Lung microvascular endothelial cell (primary cell): ENCODE data around the gene STX18. TPM values are rescaled to one million over a fixed set of nuclear protein-coding genes. Genes with fewer than 3 reads are reported as not detected.
"Not testable (repeated sequence)": the region's sequence is repeated elsewhere in the genome, so short reads cannot be mapped to it uniquely, and the experiment has no call there.

Experiments used
- DNase-seq, 2 donors: peaks; one replicate each; pipeline versions ENCODE4 v3.0.0 to v3.0.0-alpha.2; 2010; ENCODE audit warnings: low read depth in 2 of 2
- total RNA-seq: library from RNA; depleted of rRNA; stranded (reverse); fragments of >200 nt; gene quantifications from 2 replicates; pipeline ENCODE4 v1.2.1, GENCODE V29; 2014

STX18 gene
- total RNA-seq, 1 donor from 2014 or later: 14.1 TPM

DNA sequence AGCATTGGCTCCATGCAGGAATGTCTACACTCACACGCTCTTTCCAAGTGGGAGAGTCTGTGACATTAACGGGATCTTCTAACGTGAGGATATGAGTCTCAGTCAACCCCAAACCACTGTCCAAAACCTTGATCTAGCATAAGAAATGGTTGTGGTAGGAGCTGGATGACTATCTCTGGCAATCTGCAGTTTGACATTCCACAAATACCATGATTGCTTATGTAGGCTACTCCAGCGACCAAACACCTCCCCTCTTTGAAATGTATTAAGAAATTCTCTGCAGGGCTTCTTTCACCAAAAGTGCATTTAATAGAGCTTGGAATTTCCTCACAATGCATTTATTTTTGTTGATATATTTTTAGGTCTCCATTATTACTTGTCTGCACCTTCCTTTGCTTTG, 14.1 kb upstream of the STX18 start:
- no peak for DNase-seq

DNA sequence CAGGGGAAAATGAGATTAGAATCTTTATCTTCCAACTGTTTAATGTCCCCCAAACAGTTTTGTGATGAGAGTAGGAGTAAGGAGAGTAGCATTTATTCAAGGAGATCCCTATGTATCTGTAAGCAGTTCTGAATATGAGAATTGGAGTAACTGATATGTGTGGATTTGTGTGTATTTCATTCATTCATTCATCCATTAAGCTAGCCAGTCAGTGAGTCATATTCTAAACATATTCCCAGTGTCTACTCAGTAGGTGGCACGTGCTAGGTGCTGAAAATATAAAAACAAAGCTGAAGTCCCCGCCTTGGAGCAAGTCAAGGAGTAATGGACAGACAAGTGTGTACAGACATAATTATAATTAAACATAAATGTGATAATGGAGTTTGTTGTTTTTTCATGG, 12.4 kb upstream of the STX18 start:
- DNase-seq: no peak

DNA sequence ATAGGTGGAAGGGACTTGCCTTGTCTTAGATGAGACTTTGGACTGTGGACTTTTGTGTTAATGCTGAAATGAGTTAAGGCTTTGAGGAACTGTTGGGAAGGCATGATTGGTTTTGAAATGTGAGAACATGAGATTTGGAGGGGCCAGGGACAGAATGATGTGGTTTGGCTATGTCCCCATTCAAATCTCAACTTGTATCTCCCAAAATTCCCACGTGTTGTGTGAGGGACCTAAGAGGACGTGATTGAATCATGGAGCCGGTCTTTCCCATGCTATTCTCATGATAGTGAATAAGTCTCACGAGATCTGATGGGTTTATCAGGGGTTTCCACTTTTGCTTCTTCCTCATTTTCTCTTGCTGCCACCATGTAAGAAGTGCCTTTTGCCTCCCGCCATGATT, 10.2 kb upstream of the STX18 start:
- not testable (repeated sequence) for DNase-seq

DNA sequence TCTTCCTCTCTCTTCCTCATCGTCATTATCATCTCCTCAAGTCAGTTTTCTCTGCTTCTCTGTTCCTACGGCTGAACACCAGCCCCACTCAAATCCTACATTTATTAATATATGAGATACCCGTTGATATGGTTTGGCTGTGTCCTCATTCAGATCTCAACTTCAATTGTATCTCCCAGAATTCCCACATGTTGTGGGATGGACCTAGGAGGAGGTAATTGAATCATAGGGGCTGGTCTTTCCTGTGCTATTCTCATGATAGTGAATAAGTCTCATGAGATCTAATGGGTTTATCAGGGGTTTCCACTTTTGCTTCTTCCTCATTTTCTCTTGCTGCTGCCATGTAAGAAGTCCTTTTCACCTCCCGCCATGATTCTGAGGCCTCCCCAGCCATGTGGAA, 8.3 kb upstream of the STX18 start:
- not testable (repeated sequence) for DNase-seq

DNA sequence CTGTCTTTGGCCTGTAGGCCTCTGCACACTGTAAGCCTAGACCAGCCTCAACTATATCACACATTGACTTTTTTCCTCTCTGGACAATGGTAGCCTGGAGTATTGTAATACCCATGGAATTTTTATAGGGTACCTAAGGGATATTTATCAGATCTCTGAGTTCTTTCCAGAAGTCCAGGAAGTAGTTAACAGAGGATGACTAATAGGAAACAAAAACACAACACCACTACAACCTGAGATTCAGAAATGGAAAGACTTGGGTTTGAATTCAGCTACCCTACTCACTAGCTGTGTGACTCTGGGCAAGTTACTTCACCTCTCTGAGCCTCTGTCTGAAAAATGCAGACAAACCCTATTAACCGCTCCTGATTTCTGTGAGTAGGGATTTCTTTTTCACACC, 7.7 kb upstream of the STX18 start:
- DNase-seq: peak; percentile 5 to 13

DNA sequence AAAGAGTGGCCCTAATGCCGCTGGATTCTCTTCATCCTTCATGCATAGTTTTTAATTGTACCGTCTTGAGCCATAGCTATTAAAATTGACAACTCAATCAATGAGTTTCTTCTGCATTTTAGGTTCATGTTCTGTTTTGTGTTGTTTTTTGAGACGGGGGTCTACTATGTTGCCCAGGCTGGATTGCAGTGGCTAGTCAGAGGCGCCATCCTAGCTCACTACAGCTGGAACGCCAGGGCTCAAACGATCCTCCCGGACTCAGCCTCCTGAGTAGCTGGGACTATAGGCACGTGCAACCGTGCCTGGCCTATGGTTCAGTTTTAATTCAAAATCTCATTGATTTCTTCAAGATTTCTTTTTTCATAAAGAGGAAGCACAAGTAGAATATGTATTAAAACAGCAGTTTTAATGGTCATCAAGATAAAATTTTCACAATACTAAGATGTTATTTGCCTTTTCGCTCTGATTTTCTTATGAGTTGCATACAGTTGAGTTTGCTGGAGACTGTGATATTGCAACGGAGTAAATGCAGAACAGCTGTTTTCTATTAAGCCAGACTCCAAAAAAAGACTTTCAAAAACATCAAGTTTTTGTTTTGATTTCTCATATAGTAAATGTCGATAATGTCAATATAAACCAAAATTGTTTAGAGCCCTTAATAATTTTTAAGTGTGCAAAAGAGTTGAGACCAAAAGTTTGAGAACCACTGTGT, 1.1 kb upstream of the STX18 start:
- no peak for DNase-seq

DNA sequence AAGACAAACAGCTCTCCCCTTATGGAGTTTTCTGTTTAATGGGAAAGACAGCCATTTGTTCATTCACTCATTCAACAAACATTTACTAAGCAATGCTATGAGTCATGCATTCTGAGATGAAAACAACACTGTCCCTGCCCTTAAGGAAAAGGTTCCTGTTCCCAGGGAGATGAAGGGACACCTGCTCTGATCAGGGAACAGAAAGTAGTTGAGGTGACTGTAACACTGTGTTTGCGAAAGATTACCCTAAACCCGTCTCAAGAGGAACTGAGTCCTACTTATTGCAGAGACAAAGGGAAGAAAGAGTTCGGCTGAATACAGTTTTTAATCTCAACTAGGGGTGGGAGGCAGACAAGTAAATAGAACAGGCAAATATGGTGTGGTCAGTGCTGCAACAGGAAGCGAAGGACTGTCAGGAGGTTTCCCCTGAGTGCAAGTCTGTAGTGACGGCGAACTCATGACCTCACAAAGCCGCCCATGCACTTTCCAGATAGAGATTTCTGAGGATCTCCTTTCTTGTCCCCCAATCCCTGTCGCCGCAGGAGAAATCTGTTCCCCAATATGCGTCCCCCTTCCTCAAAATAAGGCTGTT, 712 bp downstream of the STX18 start:
- DNase-seq: peak; percentile 65 to 72

DNA sequence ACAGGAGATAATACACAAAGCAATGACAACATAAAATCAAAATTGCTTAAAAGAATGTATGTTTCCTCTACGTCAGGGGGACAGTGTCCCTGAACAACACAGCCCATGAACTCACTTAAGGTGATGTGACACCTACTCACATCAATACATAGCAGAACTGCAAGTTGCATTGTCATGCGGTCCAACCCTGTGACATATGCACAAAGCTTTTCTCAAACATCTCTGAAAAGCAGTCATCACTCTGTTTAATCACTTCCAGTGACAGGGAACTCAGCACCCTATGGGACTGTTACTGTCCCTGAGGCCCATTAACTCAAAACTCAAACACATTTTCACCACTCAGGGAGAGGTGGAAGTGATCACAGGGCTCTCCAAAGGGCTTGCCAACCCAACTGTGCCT, 2.4 kb downstream of the STX18 start:
- no peak for DNase-seq

DNA sequence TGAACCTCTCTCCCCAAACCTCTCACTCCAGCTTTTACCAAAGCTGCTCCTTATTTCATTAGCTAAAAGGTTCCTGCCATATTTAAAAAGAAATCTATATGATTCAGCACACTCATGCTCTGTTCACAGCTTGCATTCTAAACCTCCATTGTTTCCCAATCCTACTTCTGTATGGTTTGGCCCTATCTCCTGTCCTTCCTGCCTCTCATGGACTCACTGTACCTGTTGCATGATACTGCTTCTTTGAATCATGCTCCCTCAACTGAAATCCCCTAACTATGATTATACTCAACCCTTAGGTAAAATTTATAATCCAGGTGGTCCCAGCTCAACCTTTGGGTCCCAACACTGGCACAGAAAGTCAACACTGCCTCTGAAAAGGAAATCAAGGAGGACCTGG, 6.3 kb downstream of the STX18 start:
- DNase-seq: no peak

DNA sequence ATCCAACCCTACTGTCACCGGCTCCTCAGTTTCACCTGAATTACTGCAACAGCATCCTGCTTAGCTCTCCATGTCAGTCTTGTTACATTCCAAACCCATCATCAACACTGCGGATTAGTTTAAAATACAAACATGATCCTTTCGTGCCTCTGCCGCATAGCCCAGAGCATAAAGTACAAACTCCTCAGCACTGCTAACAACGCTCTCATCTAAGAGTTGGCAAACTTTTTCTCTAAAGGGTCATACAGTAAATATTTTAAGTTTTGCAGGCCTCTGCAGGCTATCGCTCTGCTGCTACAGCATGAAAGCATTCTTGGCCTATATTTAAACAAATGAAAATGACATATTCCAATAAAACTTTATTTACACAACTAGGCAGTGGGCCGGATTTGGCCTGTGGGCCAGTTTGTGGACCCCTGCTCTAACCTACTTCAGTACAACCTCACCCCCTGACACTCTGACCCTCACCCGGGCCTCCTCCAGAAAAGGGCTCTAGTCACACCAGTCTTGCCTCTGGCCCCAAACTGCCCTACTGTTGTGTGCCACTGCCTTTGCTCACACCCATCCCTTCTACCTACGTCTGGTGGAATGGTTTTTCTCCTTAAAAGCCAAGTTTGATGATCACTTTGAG, 7.2 kb downstream of the STX18 start:
- no peak for DNase-seq

DNA sequence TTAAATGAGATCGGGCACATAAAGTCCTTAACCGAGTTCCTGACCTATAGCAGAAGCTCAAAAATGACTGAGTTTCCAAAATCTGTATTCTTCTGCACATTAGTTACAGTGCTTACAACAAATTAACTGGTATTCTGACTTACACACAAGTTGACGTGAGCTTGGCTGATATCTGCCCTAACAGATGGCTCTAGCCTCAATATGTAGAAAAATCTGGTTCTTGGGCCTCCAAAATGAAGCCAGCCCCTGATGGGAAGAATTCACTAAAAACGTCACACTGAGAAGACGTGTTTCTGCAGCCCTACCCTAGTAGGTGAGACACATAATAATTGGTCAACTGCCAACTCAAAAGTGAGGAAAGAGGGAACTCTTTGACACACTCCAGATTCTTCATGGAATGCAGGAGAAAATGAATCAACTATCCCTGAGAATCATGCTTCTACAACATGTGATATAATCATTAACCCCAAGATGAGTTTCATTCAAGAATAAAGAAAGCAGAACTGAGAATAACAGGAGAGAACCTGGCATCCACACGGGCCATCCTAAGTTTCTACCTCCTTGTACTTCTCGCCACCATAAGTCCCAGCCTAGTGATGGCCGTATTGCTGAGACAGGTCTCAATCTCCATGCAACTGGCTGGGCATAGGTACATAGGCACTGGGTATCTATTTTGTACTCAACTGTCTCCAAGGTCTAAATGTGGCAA, 8.2 kb downstream of the STX18 start:
- no peak for DNase-seq

DNA sequence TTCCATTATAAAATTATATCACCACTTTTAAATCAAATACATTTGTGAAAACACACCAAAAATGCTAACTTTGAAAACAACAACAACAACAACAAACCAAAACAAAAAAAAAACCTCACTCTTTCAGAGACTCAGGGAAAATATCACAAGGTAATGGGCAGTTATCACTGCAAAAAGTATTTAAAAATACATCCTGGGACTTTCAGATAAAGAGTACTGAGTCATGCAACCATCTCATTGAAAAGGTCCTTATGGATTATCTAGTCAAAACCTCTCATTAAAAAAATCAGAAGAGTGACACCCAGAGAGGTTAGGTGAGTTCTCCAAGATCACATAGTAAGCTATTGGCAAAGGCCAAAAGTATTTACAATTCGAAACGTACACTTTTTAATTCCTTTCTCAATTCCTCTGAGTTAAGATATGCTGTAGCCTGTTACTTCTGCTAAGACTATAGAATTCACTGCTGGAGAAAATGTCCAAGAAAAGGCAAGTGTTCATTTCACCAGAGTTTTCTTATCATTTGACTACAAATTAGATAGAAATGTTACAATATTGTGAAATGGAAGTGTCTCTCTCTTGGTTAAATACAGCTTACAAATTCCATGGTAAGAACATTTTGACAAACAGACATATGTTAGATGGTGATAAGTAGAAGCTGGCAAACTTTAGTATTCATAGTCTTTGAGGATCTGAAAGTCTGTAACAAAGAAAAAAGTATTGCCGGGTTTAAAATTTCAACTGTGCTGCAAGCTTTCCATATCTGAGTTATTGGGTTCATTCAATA, 9.3 kb downstream of the STX18 start:
- DNase-seq: no peak

DNA sequence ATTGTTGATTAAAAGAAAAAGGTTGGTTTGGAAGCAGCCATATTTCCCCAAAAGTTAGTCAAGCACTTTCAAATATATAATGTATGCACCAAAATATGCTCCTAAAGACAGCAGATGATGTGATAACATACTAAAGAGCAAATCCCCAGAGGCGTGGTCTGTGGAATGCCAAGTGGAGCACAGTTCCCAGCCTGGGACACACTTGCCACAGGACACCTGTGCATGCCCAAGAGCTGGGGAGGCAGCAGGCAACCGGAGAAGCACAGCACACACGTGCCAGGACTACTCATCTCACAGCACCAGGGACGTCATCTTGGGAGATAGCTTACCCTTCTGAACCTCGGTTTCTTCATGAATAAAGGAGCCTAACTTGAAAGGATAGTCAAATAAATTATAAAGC, 12.5 kb downstream of the STX18 start:
- no peak for DNase-seq

DNA sequence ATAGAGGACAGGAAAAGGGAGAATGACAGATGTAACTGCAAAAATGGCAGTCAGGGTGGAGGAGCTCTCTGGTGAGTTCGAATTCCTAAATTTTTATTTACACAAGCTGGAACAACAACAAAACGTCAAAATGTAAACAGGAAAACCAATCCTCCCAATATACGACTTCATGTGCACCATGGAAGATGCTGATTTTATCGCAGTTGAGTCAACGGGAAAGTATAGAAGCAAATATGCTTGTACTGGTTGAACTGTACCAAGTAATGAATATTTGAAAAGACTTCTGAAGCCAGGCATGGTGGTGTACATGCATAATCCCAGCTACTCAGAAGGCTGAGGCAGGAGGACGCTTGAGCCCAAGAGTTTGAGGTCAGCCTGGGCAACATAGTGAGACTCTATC, 15.4 kb downstream of the STX18 start:
- no peak for DNase-seq

DNA sequence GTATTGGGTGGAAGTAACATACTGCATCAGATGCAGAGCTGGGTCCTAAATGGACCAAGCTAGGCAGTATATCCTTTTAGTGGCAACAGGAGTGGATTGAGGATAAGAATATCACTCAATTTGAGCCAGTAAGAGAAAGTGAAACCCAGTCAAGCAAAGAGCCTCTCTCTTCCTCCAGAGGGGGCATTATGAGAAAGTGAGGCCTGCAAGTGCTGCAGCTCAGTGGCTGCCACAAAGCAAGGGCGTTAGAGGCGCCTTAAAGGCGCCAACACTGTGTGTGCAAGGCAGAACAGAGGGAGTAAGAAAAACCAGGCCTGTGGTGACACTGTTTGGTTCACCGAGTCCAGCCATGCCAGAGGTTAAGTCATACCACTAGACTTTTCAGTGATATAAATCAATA, 17.5 kb downstream of the STX18 start:
- peak in 1 of 2 donors; percentile 20 for DNase-seq

DNA sequence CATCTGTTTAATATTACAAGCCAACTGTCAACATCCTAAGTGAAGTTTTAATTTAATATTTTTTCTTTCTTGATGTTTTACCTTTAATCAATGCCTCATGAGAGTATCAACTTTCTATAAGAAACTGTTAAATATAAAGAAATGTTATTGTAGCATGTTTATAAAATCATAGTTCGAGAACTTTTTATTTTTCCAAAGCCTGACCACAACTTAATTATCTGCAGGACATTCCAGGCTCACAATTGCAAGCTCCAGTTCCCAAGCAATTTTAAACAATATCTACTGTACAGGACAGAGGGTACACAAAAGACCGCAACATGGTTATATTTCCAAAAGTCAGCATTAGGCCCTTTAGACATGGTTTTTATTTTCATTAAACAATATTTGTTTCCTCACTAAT, 20.1 kb downstream of the STX18 start:
- DNase-seq: no peak

DNA sequence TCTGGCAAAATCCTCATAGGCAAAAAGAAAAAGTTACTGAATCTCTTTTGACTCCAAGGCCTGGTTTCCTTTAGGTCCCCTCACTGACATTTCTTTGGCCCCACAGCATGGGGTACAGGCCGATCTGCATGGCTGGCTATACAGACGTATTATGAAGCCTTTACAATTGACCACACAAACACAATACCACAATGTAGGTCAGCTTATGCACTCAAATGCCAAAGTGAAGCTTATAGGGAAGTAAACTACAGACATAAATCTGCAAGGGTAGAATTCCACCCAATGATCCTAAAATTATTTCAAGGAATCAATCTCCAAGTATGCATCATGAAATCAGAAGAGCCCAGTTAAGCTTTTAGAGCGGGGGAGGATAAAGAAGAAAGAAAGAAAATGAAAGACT, 20.7 kb downstream of the STX18 start:
- no peak for DNase-seq

DNA sequence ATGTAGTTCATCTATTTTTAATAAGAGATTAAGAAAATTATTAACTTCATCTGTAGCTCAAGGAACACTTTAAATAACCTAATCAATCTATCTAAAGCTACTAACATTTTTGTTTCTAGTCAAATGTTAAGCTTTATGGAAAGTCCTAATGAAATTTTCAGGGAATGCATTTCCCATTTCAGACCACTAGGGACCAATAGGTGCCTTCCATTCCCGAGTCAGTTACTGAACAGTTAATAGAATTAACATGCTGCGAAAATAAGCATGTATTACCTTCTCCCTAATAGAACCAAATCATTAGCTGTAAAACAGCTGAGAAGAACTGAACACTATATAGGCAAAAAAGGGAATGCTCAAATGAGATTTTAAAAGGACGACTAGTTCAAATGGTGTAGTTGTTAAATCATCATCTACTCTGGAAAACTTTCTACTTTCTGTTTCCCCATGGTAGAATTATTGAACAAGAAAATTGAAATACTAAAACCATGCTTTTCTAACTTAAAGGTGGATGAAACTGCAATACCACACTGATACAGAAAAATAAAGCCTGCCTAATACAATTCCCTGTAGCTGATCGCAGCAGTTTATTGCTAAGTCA, 22.5 kb downstream of the STX18 start:
- peak; percentile 37 to 51 for DNase-seq

DNA sequence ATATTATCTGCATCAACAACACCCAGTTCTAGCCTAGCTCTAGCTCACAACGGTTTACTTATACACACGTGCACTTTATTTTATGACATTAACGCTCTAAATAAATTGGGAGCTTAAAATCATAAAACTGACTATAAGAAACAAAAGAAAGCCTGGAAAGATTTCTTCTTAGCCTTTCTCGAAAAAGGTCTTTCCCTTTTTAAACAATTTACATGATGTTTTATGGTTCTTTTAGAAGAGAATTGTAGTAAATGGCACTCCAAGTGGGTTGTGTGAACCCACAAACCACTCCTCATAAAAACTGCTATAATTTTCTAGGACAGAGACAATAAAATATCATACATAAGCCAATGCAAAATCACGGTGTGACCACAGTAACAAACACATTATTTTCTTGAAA, 23.1 kb downstream of the STX18 start:
- DNase-seq: no peak

DNA sequence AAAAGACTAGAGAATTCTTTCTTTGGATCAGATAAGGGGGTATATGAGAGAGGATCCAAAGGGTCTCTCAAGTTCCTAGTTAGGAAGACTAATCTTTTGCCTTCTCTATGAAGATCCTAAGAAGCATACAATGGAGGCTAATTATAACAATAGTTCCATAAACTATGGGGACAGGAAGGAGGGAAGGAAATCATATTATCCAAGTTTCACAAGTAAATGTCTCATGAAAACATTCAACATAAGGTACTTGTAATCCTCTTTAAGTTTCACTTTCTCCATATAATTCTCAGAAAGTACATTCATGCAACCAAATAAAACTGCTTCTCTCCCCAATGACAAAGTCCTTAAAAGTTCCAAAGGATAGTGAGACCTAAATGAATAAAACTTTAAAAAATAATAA, 27.1 kb downstream of the STX18 start:
- peak in 1 of 2 donors; percentile 39 for DNase-seq

DNA sequence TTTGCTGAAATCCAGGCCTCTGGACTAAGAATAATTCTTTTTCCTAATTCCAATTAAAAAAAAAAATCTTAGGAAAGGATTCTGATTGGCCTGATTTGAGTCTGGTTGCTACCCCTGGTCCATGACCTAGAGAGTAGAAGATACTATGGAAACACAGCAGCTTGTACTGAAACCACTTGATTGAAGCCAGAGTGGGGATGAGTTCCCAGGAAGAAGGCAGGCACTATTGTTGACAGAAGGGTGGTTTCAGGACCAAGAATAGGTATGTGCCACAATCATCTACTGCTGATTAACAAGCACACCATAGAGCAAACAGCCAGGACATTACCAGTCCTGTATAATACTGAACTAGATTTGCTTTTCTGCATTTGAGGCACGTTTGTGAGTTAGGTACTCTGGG, 29.6 kb downstream of the STX18 start:
- no peak for DNase-seq
